ENCODE measurements around the gene LRRC58.
"Not testable (repeated sequence)": the region's sequence is repeated elsewhere in the genome, so short reads cannot be mapped to it uniquely, and the experiment has no call there.

The LRRC58 gene

GRCh38 chr3:120348991-120349854 lies at the start of gene LRRC58:
TSS of gene LRRC58 (minus strand) at chr3:120349354. CDS start at chr3:120349243, 111 bp downstream.
- peak; percentile 82 for DNase-seq (ENCODE audit: low spot score)

GRCh38 chr3:120396469-120396868 lies 47.3 kb upstream of the LRRC58 start:
- DNase-seq (ENCODE audit: low spot score) = no peak

- no peak for DNase-seq (ENCODE audit: low spot score)
These were observed 45.2 kb upstream of the LRRC58 start for GRCh38 chr3:120394347-120394746.

- no peak for DNase-seq (ENCODE audit: low spot score)
These were observed 44.6 kb upstream of the LRRC58 start for GRCh38 chr3:120393761-120394160.

- no peak for DNase-seq (ENCODE audit: low spot score)
These were observed 44.1 kb upstream of the LRRC58 start for GRCh38 chr3:120393243-120393642.

GRCh38 chr3:120382941-120383447 lies 33.8 kb upstream of the LRRC58 start:
- DNase-seq (ENCODE audit: low spot score) = no peak

- no peak for DNase-seq (ENCODE audit: low spot score)
These were observed 32.3 kb upstream of the LRRC58 start for GRCh38 chr3:120381503-120381902.

GRCh38 chr3:120377948-120378347 lies 28.8 kb upstream of the LRRC58 start:
- DNase-seq (ENCODE audit: low spot score) = not testable (repeated sequence)

- DNase-seq (ENCODE audit: low spot score) = no peak
These were observed 21.3 kb upstream of the LRRC58 start for GRCh38 chr3:120370463-120370862.

GRCh38 chr3:120369037-120369467 lies 19.9 kb upstream of the LRRC58 start:
- DNase-seq (ENCODE audit: low spot score) = no peak

- no peak for DNase-seq (ENCODE audit: low spot score)
These were observed 19.0 kb upstream of the LRRC58 start for GRCh38 chr3:120368172-120368571.

GRCh38 chr3:120364821-120365220 lies 15.7 kb upstream of the LRRC58 start:
- DNase-seq (ENCODE audit: low spot score) = no peak

- no peak for DNase-seq (ENCODE audit: low spot score)
These were observed 14.9 kb upstream of the LRRC58 start for GRCh38 chr3:120364101-120364500.

GRCh38 chr3:120357807-120358206 lies 8.7 kb upstream of the LRRC58 start:
- no peak for DNase-seq (ENCODE audit: low spot score)

GRCh38 chr3:120355486-120355885 lies 6.3 kb upstream of the LRRC58 start:
- DNase-seq (ENCODE audit: low spot score) = no peak

GRCh38 chr3:120353463-120353862 lies 4.3 kb upstream of the LRRC58 start:
- no peak for DNase-seq (ENCODE audit: low spot score)

GRCh38 chr3:120352017-120352416 lies 2.9 kb upstream of the LRRC58 start:
- no peak for DNase-seq (ENCODE audit: low spot score)

GRCh38 chr3:120350401-120350941 lies 1.3 kb upstream of the LRRC58 start:
- DNase-seq (ENCODE audit: low spot score) = peak; percentile 29

- no peak for DNase-seq (ENCODE audit: low spot score)
These were observed 636 bp upstream of the LRRC58 start for GRCh38 chr3:120349855-120350125.

GRCh38 chr3:120348065-120348990 lies 826 bp downstream of the LRRC58 start:
- peak; percentile 57 for DNase-seq (ENCODE audit: low spot score)

GRCh38 chr3:120344349-120344748 lies 4.8 kb downstream of the LRRC58 start:
- DNase-seq (ENCODE audit: low spot score) = no peak

- no peak for DNase-seq (ENCODE audit: low spot score)
These were observed 7.4 kb downstream of the LRRC58 start for GRCh38 chr3:120341658-120342346.

Measured in HuH-7.5 (cell line).